DND-41 (cell line): ENCODE measurements around the gene TAS2R60.

Experiments
- ATAC-seq: fragments of 200-7000 bp; cut with Tn5 transposase; 3 replicates; pipeline ENCODE4 v1.9.1; 2021; ENCODE audit warnings: low read depth; ENCODE audit not compliant: insufficient read depth
- DNase-seq: peaks from one replicate; pipeline ENCODE4 v3.0.0-alpha.2; 2020
- H2AFZ ChIP-seq: 2 replicates; pipeline ENCODE4 v1.6.0; 2012; ENCODE audit warnings: low read depth, low read length
- H3K27ac ChIP-seq: 2 replicates; pipeline ENCODE4 v1.5.1; 2012; ENCODE audit warnings: low read length, inconsistent platforms
- H3K27me3 ChIP-seq: fragments of 200-600 bp; sonication (generic); 2 replicates; pipeline ENCODE4 v1.6.0; 2012; ENCODE audit warnings: low read length, mild to moderate bottlenecking, inconsistent platforms; ENCODE audit not compliant: insufficient read depth, poor library complexity
- H3K36me3 ChIP-seq: 2 replicates; pipeline ENCODE4 v1.5.1; 2012; ENCODE audit warnings: low read length, inconsistent platforms; ENCODE audit not compliant: insufficient read depth
- H3K4me1 ChIP-seq: 2 replicates; pipeline ENCODE4 v1.5.1; 2012; ENCODE audit warnings: mild to moderate bottlenecking, low read length; ENCODE audit not compliant: insufficient read depth
- H3K4me2 ChIP-seq: 2 replicates; pipeline ENCODE4 v1.6.0; 2012; ENCODE audit warnings: mild to moderate bottlenecking, moderate library complexity, low read length, inconsistent platforms; ENCODE audit not compliant: insufficient read depth
- H3K4me3 ChIP-seq, 2 experiments: fragments of 200-600 bp in 1 of 2; shearing (Covaris generic) in 1 of 2; 2 replicates each; pipeline ENCODE4 v1.5.1; 2012 to 2016; ENCODE audit warnings: inconsistent platforms in 2 of 2, low read length in 2 of 2, mild to moderate bottlenecking in 2 of 2, low read depth in 1 of 2, moderate library complexity in 1 of 2
- H3K79me2 ChIP-seq: 2 replicates; pipeline ENCODE4 v1.6.0; 2012; ENCODE audit warnings: low read length, inconsistent platforms; ENCODE audit not compliant: insufficient read depth
- H3K9ac ChIP-seq: 2 replicates; pipeline ENCODE4 v1.6.0; 2012; ENCODE audit warnings: low read depth, mild to moderate bottlenecking, inconsistent platforms, low read length, moderate library complexity
- H3K9me3 ChIP-seq: 2 replicates; pipeline ENCODE4 v1.5.1; 2012; ENCODE audit warnings: low read length, moderate library complexity, mild to moderate bottlenecking, inconsistent platforms; ENCODE audit not compliant: insufficient read depth, severe bottlenecking
- H4K20me1 ChIP-seq: 2 replicates; pipeline ENCODE4 v1.6.0; 2012; ENCODE audit warnings: low read length; ENCODE audit not compliant: insufficient read depth
- CTCF ChIP-seq: IDR thresholded peaks from 2 replicates; pipeline ENCODE4 v1.5.1; 2012; ENCODE audit warnings: borderline replicate concordance, low read length, moderate library complexity, mild to moderate bottlenecking; ENCODE audit not compliant: poor library complexity, severe bottlenecking; ENCODE audit errors: extremely low read depth
- EZH2 ChIP-seq: IDR thresholded peaks from 3 replicates; pipeline ENCODE4 v1.6.1; 2012; ENCODE audit warnings: borderline replicate concordance, low read depth, mild to moderate bottlenecking, moderate library complexity, low read length, inconsistent platforms; ENCODE audit not compliant: severe bottlenecking

The TAS2R60 gene

GRCh38 chr7:143458263-143458662, 15.0 kb downstream of the TAS2R60 start:
- Histone ChIP-seq H3K4me1 (no peaks in the 10 kb centered on the region), H3K9ac (no peak overlapping the region), H3K27ac (no peak overlapping the region), H3K9me3 (peaks cover 4% of the 10 kb centered on the region), H3K27me3 (peaks cover 17% of the 10 kb centered on the region), H3K79me2 (no peaks in the 10 kb centered on the region), H2AFZ (no peak overlapping the region), H4K20me1 (no peaks in the 10 kb centered on the region), H3K4me2 (no peak overlapping the region), H3K36me3 (no peaks in the 10 kb centered on the region), H3K4me3 (no peak overlapping the region)
- DNase-seq (no peak), ATAC-seq (no peak)
- no peak for TF ChIP-seq CTCF
- TF ChIP-seq EZH2 = no peak

GRCh38 chr7:143458681-143459080, 15.4 kb downstream of the TAS2R60 start:
- peaks cover 4% of the 10 kb centered on the region for H3K9me3 ChIP-seq
- no peaks in the 10 kb centered on the region for H3K79me2 ChIP-seq
- no peaks in the 10 kb centered on the region for H4K20me1 ChIP-seq
- ATAC-seq (no peak), DNase-seq (no peak)
- H3K27me3 ChIP-seq = peaks cover 17% of the 10 kb centered on the region
- H3K4me3 ChIP-seq = no peak overlapping the region
- no peak overlapping the region for H3K4me2 ChIP-seq
- TF ChIP-seq CTCF (no peak), EZH2 (no peak)
- no peak overlapping the region for H3K9ac ChIP-seq
- H3K36me3 ChIP-seq = no peaks in the 10 kb centered on the region
- no peak overlapping the region for H2AFZ ChIP-seq
- H3K4me1 ChIP-seq = no peaks in the 10 kb centered on the region
- H3K27ac ChIP-seq = no peak overlapping the region

- Histone ChIP-seq H3K79me2 (no peaks in the 10 kb centered on the region), H2AFZ (no peak overlapping the region), H3K9ac (no peak overlapping the region), H3K27me3 (peaks cover 12% of the 10 kb centered on the region), H3K4me2 (no peak overlapping the region), H3K4me1 (no peaks in the 10 kb centered on the region), H3K9me3 (peaks cover 4% of the 10 kb centered on the region), H4K20me1 (no peaks in the 10 kb centered on the region), H3K4me3 (no peak overlapping the region), H3K27ac (no peak overlapping the region), H3K36me3 (no peaks in the 10 kb centered on the region)
- TF ChIP-seq CTCF (no peak), EZH2 (no peak)
- ATAC-seq = no peak
- DNase-seq = no peak
Measured at GRCh38 chr7:143459359-143459758, 16.1 kb downstream of the TAS2R60 start.

GRCh38 chr7:143460271-143460979, 17.2 kb downstream of the TAS2R60 start:
- Histone ChIP-seq H3K4me1 (no peaks in the 10 kb centered on the region), H3K4me2 (no peak overlapping the region), H3K9me3 (peaks cover 4% of the 10 kb centered on the region), H4K20me1 (no peaks in the 10 kb centered on the region), H3K4me3 (no peak overlapping the region), H3K36me3 (no peaks in the 10 kb centered on the region), H2AFZ (no peak overlapping the region), H3K9ac (no peak overlapping the region), H3K27ac (no peak overlapping the region), H3K27me3 (peaks cover 6% of the 10 kb centered on the region), H3K79me2 (no peaks in the 10 kb centered on the region)
- no peak for DNase-seq
- TF ChIP-seq EZH2 (no peak), CTCF (no peak)
- no peak for ATAC-seq
